HepG2 (cell line): ENCODE measurements around the gene PDGFA. TPM values are rescaled to one million over a fixed set of nuclear protein-coding genes. Genes with fewer than 3 reads are reported as not detected.
A peak's percentile ranks its signal among the peaks of the same experiment; 100 is the strongest.

ENCODE experiments used
- AGO2 ChIP-seq: fragments of 200-400 bp; formaldehyde crosslinking; optimal IDR thresholded peaks from 2 replicates; pipeline ENCODE3; 2017; ENCODE audit warnings: mild to moderate bottlenecking, low read depth, low read length, moderate library complexity
- DMAP1 ChIP-seq: IDR thresholded peaks from 2 replicates; pipeline ENCODE4 v1.6.1; 2016
- GTF3A ChIP-seq: sonication (generic); formaldehyde crosslinking; conservative IDR thresholded peaks from 2 replicates; pipeline ENCODE4 v1.4.0; 2020; ENCODE audit warnings: mild to moderate bottlenecking, missing genetic modification reagents
- HNRNPLL ChIP-seq: fragments of 200-400 bp; formaldehyde crosslinking; IDR thresholded peaks from 2 replicates; pipeline ENCODE4 v1.6.1; 2017; ENCODE audit warnings: mild to moderate bottlenecking, low read depth, low read length; ENCODE audit not compliant: poor library complexity, severe bottlenecking
- HOXA3 ChIP-seq: sonication (generic); formaldehyde crosslinking; IDR thresholded peaks from 2 replicates; pipeline ENCODE4 v1.5.0; 2020; ENCODE audit warnings: missing genetic modification reagents
- KLF6 ChIP-seq: IDR thresholded peaks from 2 replicates; pipeline ENCODE4 v1.8.0; 2016; ENCODE audit warnings: missing biosample characterization, missing genetic modification reagents
- NR2F6 ChIP-seq, 2 experiments: IDR thresholded peaks; 2 replicates each; pipeline ENCODE4 v1.6.1; 2016; ENCODE audit warnings: antibody characterized with exemption in 1 of 2, mild to moderate bottlenecking in 1 of 2
- PAWR ChIP-seq: sonication (generic); formaldehyde crosslinking; IDR thresholded peaks from 2 replicates; pipeline ENCODE4 v1.4.0; 2020; ENCODE audit warnings: missing genetic modification reagents, mild to moderate bottlenecking, borderline replicate concordance
- RBFOX2 ChIP-seq: fragments of 200-400 bp; formaldehyde crosslinking; IDR thresholded peaks from 2 replicates; pipeline ENCODE4 v1.6.1; 2017; ENCODE audit warnings: low read depth, mild to moderate bottlenecking, low read length
- REL ChIP-seq: sonication (generic); formaldehyde crosslinking; conservative IDR thresholded peaks from 2 replicates; pipeline ENCODE4 v1.8.0; 2022; ENCODE audit warnings: mild to moderate bottlenecking, missing genetic modification reagents, moderate library complexity
- REXO4 ChIP-seq: sonication (generic); formaldehyde crosslinking; IDR thresholded peaks from 2 replicates; pipeline ENCODE4 v1.8.0; 2022; ENCODE audit warnings: missing genetic modification reagents, mild to moderate bottlenecking, borderline replicate concordance
- RFX1 ChIP-seq: fragments of 450-650 bp; IDR thresholded peaks from 2 replicates; pipeline ENCODE4 v1.6.1; 2017
- TEAD3 ChIP-seq: optimal IDR thresholded peaks from 2 replicates; pipeline ENCODE3; 2016; ENCODE audit warnings: borderline replicate concordance
- YEATS4 ChIP-seq: sonication (generic); formaldehyde crosslinking; IDR thresholded peaks from 2 replicates; pipeline ENCODE4 v1.4.0; 2020; ENCODE audit warnings: missing genetic modification reagents, borderline replicate concordance
- ZFX ChIP-seq: sonication (generic); formaldehyde crosslinking; IDR thresholded peaks from 2 replicates; pipeline ENCODE4 v1.4.0; 2020; ENCODE audit warnings: mild to moderate bottlenecking, low read depth, missing genetic modification reagents, moderate library complexity
- ZFY ChIP-seq: sonication (generic); formaldehyde crosslinking; IDR thresholded peaks from 2 replicates; pipeline ENCODE4 v1.4.0; 2020; ENCODE audit warnings: missing genetic modification reagents
- ZNF747 ChIP-seq: sonication (generic); formaldehyde crosslinking; IDR thresholded peaks from 2 replicates; pipeline ENCODE4 v1.8.1; 2023; ENCODE audit warnings: missing genetic modification reagents, mild to moderate bottlenecking, borderline replicate concordance
- ZNF777 ChIP-seq: sonication (generic); formaldehyde crosslinking; IDR thresholded peaks from 2 replicates; pipeline ENCODE4 v1.4.0; 2020; ENCODE audit warnings: missing genetic modification reagents
- ZNF841 ChIP-seq: sonication (generic); formaldehyde crosslinking; IDR thresholded peaks from 2 replicates; pipeline ENCODE4 v1.8.1; 2023; ENCODE audit warnings: missing genetic modification reagents, borderline replicate concordance
- ZSCAN21 ChIP-seq: sonication (generic); formaldehyde crosslinking; IDR thresholded peaks from 2 replicates; pipeline ENCODE4 v1.8.0; 2022; ENCODE audit warnings: mild to moderate bottlenecking, missing genetic modification reagents, moderate library complexity, borderline replicate concordance
- polyA plus RNA-seq, 8 experiments: library from polyadenylated mRNA; depleted of rRNA in 3 of 8; stranded (reverse) in 7 of 8; unstranded in 1 of 8; fragments of >200 nt; fragmentation: Illumina TruSeq in 4 of 8; extraction: Trizol in 4 of 8; gene quantifications; 2 replicates each; pipeline versions ENCODE4 v1.2.1 to v1.2.3, GENCODE V29; 2011 to 2016; ENCODE audit warnings: low read depth in 4 of 8, missing spikeins in 1 of 8, mixed read lengths in 1 of 8; ENCODE audit not compliant: insufficient read depth in 1 of 8
- total RNA-seq, 5 experiments: library from RNA; depleted of rRNA; stranded (reverse); fragments of >200 nt; fragmentation: Illumina TruSeq; extraction: Trizol; gene quantifications; 2 replicates each; pipeline ENCODE4 v1.2.3, GENCODE V29; 2016; ENCODE audit warnings: low read depth in 1 of 5
- TF ChIP-seq, protein P1 (sequence below): sonication (generic); formaldehyde crosslinking; IDR thresholded peaks from 2 replicates; pipeline ENCODE4 v1.5.1; 2020; ENCODE audit warnings: mild to moderate bottlenecking, missing genetic modification reagents, moderate library complexity
- TF ChIP-seq, protein P2 (sequence below): sonication (generic); formaldehyde crosslinking; IDR thresholded peaks from 2 replicates; pipeline ENCODE4 v1.4.0; 2020; ENCODE audit warnings: missing genetic modification reagents

Gene PDGFA
- total and polyA plus RNA-seq, 2 of the 13 experiments (the other 11 are each of a cell fraction or from before 2014, with no cell fraction given), result 1.5 to 3.4 TPM

DNA sequence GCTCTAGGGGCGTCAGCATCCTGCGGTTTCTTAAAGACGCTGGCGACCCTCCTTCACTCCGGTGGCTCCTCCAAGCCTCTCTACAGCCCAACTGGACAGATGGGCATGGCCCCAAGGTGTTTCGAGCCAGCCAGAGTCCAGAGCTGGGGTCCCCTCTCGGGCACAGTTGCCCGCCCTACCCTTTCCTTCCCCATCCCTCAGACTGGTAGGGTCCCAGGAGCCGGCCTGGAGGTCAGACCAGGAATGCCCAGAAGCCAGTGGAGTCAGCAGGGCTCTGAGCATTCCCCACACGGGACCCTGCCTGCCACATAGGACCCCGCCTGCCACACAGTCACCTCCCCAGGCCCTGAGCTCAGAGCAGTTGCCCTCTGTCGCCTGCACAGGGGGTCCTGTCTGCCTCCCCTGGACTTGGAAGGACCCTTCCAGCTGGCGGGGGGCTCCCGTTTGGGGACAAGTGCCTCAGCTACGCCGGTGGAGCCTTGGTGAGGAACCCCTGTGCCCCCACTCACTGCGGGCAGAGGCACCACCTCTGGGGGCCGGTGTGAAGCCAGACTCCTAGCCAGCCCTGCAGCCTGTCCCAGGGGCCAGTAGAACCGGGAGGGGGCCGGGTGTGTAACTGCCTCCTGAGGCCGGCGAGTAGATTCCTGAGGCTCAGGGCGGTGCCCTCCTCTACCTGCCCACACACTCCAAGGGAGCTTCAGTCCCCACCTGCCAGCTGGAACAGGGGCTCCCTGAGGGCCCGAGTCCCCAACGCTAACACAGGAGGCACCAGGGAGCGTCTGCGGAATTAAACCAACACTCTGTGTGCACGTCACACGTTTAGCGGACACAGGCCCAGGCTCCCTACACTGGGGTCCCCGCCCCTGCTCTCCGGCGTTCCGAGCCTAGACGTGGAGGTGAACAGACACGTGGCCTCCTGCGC, 19.4 kb upstream of the PDGFA start (continued):
- TF ChIP-seq, protein P1, sequence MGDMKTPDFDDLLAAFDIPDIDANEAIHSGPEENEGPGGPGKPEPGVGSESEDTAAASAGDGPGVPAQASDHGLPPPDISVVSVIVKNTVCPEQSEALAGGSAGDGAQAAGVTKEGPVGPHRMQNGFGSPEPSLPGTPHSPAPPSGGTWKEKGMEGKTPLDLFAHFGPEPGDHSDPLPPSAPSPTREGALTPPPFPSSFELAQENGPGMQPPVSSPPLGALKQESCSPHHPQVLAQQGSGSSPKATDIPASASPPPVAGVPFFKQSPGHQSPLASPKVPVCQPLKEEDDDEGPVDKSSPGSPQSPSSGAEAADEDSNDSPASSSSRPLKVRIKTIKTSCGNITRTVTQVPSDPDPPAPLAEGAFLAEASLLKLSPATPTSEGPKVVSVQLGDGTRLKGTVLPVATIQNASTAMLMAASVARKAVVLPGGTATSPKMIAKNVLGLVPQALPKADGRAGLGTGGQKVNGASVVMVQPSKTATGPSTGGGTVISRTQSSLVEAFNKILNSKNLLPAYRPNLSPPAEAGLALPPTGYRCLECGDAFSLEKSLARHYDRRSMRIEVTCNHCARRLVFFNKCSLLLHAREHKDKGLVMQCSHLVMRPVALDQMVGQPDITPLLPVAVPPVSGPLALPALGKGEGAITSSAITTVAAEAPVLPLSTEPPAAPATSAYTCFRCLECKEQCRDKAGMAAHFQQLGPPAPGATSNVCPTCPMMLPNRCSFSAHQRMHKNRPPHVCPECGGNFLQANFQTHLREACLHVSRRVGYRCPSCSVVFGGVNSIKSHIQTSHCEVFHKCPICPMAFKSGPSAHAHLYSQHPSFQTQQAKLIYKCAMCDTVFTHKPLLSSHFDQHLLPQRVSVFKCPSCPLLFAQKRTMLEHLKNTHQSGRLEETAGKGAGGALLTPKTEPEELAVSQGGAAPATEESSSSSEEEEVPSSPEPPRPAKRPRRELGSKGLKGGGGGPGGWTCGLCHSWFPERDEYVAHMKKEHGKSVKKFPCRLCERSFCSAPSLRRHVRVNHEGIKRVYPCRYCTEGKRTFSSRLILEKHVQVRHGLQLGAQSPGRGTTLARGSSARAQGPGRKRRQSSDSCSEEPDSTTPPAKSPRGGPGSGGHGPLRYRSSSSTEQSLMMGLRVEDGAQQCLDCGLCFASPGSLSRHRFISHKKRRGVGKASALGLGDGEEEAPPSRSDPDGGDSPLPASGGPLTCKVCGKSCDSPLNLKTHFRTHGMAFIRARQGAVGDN (CRISPR knock-in tag), result peak; percentile 54
- 0 out of 2 replicates have a peak, but pooled peaks have one; percentile 18 for TF ChIP-seq YEATS4
- TF ChIP-seq ZFX (CRISPR knock-in tag), result peak; percentile 58; the same call in 1 of the 2 replicates
- TF ChIP-seq HNRNPLL, result peak; percentile 46
- 0 out of 2 replicates have a peak, but pooled peaks have one; percentile 46 for TF ChIP-seq DMAP1 (CRISPR knock-in tag)
- peak; percentile 58 for TF ChIP-seq HOXA3 (CRISPR knock-in tag)
- no peak for TF ChIP-seq RFX1
- TF ChIP-seq ZNF777 (CRISPR knock-in tag), result peak; percentile 49; the same call in 1 of the 2 replicates
- TF ChIP-seq RBFOX2, result peak; percentile 52; the same call in 1 of the 2 replicates
- peak; percentile 42; the same call in 1 of the 2 replicates for TF ChIP-seq GTF3A (CRISPR knock-in tag)
- TF ChIP-seq ZFY, result peak; percentile 48; the same call in 1 of the 2 replicates
- 0 out of 2 replicates have a peak, but pooled peaks have one; percentile 51 for TF ChIP-seq PAWR (CRISPR knock-in tag)
- TF ChIP-seq TEAD3 (CRISPR knock-in tag), result peak; percentile 6
- 0 out of 2 replicates have a peak, but pooled peaks have one; percentile 44 for TF ChIP-seq REXO4 (CRISPR knock-in tag)
- TF ChIP-seq ZNF747 (CRISPR knock-in tag), result 0 out of 2 replicates have a peak, but pooled peaks have one; percentile 34
- TF ChIP-seq NR2F6 (IDR thresholded peaks at IDR 0.05), result no peak
- TF ChIP-seq NR2F6 (CRISPR knock-in tag; IDR thresholded peaks at IDR 0.05), result 0 out of 2 replicates have a peak, but pooled peaks have one; percentile 4
- TF ChIP-seq REL (CRISPR knock-in tag), result no peak
- TF ChIP-seq KLF6 (CRISPR knock-in tag), result 0 out of 2 replicates have a peak, but pooled peaks have one; percentile 31
- TF ChIP-seq ZSCAN21 (CRISPR knock-in tag), result peak; percentile 65; the same call in 1 of the 2 replicates
- no peak for TF ChIP-seq ZNF841 (CRISPR knock-in tag)
- TF ChIP-seq AGO2, result peak; percentile 82
- TF ChIP-seq, protein P2, sequence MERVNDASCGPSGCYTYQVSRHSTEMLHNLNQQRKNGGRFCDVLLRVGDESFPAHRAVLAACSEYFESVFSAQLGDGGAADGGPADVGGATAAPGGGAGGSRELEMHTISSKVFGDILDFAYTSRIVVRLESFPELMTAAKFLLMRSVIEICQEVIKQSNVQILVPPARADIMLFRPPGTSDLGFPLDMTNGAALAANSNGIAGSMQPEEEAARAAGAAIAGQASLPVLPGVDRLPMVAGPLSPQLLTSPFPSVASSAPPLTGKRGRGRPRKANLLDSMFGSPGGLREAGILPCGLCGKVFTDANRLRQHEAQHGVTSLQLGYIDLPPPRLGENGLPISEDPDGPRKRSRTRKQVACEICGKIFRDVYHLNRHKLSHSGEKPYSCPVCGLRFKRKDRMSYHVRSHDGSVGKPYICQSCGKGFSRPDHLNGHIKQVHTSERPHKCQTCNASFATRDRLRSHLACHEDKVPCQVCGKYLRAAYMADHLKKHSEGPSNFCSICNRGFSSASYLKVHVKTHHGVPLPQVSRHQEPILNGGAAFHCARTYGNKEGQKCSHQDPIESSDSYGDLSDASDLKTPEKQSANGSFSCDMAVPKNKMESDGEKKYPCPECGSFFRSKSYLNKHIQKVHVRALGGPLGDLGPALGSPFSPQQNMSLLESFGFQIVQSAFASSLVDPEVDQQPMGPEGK (CRISPR knock-in tag), result 0 out of 2 replicates have a peak, but pooled peaks have one; percentile 44
